Kidney (tissue), 14 donors: Measurements from ENCODE around the gene EPHA6. TPM values are rescaled to one million over a fixed set of nuclear protein-coding genes. Genes with fewer than 3 reads are reported as not detected.

Experiments
- DNase-seq, 5 donors: peaks; one replicate each; pipeline ENCODE4 v3.0.0-alpha.2; 2013 to 2020
- FAIRE-seq: peaks from 2 replicates; lab custom pipeline; 2012; peaks lifted over from hg19 to GRCh38; lab: Jason Lieb, UNC
- H3K27ac ChIP-seq, 2 donors: one replicate each; pipeline ENCODE4 v1.7.0; 2013; ENCODE audit warnings: low read depth in 2 of 2, low read length in 2 of 2, inconsistent platforms in 1 of 2
- H3K27me3 ChIP-seq: one replicate; pipeline ENCODE4 v1.7.1; 2013; ENCODE audit warnings: low read length, inconsistent platforms; ENCODE audit not compliant: control insufficient read depth, insufficient read depth
- H3K36me3 ChIP-seq, 3 donors: one replicate each; pipeline versions ENCODE4 v1.7.0 to v1.7.1; 2013; ENCODE audit warnings: low read length in 3 of 3, control low read depth in 1 of 3, inconsistent platforms in 1 of 3; ENCODE audit not compliant: insufficient read depth in 3 of 3, control insufficient read depth in 2 of 3
- H3K4me1 ChIP-seq, 3 donors: one replicate each; pipeline versions ENCODE4 v1.7.0 to v1.7.1; 2013; ENCODE audit warnings: low read length in 3 of 3, inconsistent platforms in 1 of 3, low read depth in 1 of 3; ENCODE audit not compliant: control insufficient read depth in 2 of 3, insufficient read depth in 2 of 3
- H3K4me3 ChIP-seq, 3 donors: one replicate each; pipeline versions ENCODE4 v1.7.0 to v1.8.1; 2013; ENCODE audit warnings: low read length in 3 of 3, control low read depth in 1 of 3, inconsistent platforms in 1 of 3
- H3K9ac ChIP-seq, 3 donors: one replicate each; pipeline versions ENCODE4 v1.7.0 to v1.7.1; 2013; ENCODE audit warnings: low read length in 3 of 3, control low read depth in 1 of 3, inconsistent platforms in 1 of 3
- H3K9me3 ChIP-seq, 3 donors: one replicate each; pipeline versions ENCODE4 v1.7.0 to v1.7.1; 2013; ENCODE audit warnings: low read length in 3 of 3, control low read depth in 1 of 3, inconsistent platforms in 1 of 3; ENCODE audit not compliant: control insufficient read depth in 2 of 3, insufficient read depth in 1 of 3
- intact Hi-C: fragments of 100-400 bp; cut with DNase I; formaldehyde crosslinking; loops from one replicate; pipeline ENCODE4 v1.11.1; 2022
- polyA plus RNA-seq: library from polyadenylated mRNA; stranded (reverse); fragments of 350-450 nt; fragmentation: Illumina TruSeq; extraction: RNeasy Lipid Tissue Mini Kit (QIAGEN cat#74804); gene quantifications from one replicate; pipeline ENCODE4 v1.2.3, GENCODE V29; 2014; ENCODE audit warnings: low read depth, low replicate concordance; ENCODE audit not compliant: insufficient read depth
- total RNA-seq: library from RNA; stranded (reverse); fragmentation: NEBNext Ultra II Directional; extraction: Animal tissue kit (Norgen Biotek cat#: 25700); gene quantifications from one replicate; pipeline ENCODE4 v1.2.1, GENCODE V29; 2021
- TF ChIP-seq, protein P1 (sequence below): IDR thresholded peaks from 3 replicates; pipeline ENCODE4 v1.5.1; 2012; ENCODE audit warnings: mild to moderate bottlenecking, moderate library complexity, borderline replicate concordance; ENCODE audit not compliant: insufficient read depth; ENCODE audit errors: extremely low read depth
- donor health status: control.
- donor health status: control.
- donor health status: control.
- donor health status: control.
- donor health status: control.
- donor health status: DM: yes; HTN: yes; CAD: no.
- donor health status: Normal renal cell carcinoma (clear cell type).

The EPHA6 gene
- total and polyA plus RNA-seq, 2 donors from 2014 or later = 0.66 TPM; not detected in 1

DNA sequence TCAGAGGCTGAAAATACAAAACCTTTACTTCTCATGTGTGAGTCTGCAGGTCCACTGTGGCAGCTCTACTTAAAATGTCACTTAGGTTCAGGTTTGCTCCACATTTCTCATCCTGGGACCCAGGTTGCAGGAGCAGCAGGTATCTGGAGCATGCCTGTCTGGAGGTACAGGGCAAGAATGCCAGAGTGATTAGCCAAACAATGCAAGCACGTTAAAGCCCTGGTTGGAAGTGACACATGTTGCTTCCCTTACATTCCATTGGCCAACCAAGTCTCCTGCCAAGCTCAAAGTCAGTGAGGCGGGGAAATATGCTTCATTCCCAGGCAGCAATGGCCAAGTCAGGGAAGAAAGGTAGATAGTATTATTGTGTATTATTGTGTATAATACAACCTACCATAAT lies 873.3 kb downstream of the EPHA6 start:
- no peak overlapping the region for H3K4me3 ChIP-seq
- intact Hi-C loops = no loop called here
- FAIRE-seq (no peak), DNase-seq (no peak)
- H3K9ac ChIP-seq = no peak overlapping the region
- TF ChIP-seq, protein P1, sequence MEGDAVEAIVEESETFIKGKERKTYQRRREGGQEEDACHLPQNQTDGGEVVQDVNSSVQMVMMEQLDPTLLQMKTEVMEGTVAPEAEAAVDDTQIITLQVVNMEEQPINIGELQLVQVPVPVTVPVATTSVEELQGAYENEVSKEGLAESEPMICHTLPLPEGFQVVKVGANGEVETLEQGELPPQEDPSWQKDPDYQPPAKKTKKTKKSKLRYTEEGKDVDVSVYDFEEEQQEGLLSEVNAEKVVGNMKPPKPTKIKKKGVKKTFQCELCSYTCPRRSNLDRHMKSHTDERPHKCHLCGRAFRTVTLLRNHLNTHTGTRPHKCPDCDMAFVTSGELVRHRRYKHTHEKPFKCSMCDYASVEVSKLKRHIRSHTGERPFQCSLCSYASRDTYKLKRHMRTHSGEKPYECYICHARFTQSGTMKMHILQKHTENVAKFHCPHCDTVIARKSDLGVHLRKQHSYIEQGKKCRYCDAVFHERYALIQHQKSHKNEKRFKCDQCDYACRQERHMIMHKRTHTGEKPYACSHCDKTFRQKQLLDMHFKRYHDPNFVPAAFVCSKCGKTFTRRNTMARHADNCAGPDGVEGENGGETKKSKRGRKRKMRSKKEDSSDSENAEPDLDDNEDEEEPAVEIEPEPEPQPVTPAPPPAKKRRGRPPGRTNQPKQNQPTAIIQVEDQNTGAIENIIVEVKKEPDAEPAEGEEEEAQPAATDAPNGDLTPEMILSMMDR = no peak
- H3K4me1 ChIP-seq = no peaks in the 10 kb centered on the region
- no peak overlapping the region for H3K27ac ChIP-seq
- no peaks in the 10 kb centered on the region for H3K9me3 ChIP-seq
- H3K36me3 ChIP-seq = no peaks in the 10 kb centered on the region
- H3K27me3 ChIP-seq = no peaks in the 10 kb centered on the region

DNA sequence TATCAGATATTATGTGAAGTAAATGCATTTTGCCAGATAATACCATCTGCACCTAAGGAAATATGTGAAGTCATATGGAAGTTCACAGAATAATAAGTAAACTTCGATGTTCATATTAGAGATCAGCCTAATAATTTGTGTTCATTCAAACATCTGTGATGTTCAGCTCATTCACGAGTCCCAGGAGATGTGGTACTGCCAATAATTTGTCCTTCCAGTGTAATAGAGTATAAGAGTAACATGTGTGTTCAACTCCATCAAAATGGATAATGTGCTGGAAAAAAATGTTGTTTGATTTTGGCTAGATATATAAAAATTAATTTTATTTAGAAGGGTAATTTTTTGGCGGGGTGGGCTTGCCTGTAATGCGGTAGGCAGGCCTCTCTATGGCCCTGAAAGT lies 874.7 kb downstream of the EPHA6 start:
- Histone ChIP-seq H3K9me3 (no peaks in the 10 kb centered on the region), H3K27me3 (no peaks in the 10 kb centered on the region), H3K4me1 (no peaks in the 10 kb centered on the region), H3K4me3 (no peak overlapping the region), H3K36me3 (no peaks in the 10 kb centered on the region), H3K27ac (no peak overlapping the region), H3K9ac (no peak overlapping the region)
- TF ChIP-seq, protein P1 = no peak
- FAIRE-seq (no peak), DNase-seq (no peak)
- intact Hi-C loops = no loop called here

DNA sequence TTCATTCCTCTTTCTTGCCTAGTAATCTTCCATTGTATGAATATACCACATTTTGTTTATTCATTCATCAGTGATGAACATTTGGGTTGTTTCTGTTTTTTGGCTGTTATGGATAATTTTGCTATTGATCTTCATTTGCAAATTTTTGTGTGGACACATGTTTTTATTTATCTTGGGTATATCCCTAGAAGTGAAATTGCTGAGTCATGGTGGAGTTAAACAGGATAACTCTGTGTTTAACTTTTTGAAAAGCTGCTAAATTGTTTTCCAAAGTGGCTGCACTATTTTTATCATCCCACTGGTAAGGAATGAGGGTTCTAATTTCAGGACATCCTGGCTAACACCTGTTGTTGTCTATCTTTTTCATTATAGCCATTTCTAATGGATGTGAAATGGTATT lies 875.6 kb downstream of the EPHA6 start:
- TF ChIP-seq, protein P1 = no peak
- Histone ChIP-seq H3K4me1 (no peaks in the 10 kb centered on the region), H3K9me3 (no peaks in the 10 kb centered on the region), H3K9ac (no peak overlapping the region), H3K4me3 (no peak overlapping the region), H3K27ac (no peak overlapping the region), H3K36me3 (no peaks in the 10 kb centered on the region), H3K27me3 (no peaks in the 10 kb centered on the region)
- intact Hi-C loops = no loop called here
- no peak for DNase-seq
- FAIRE-seq = no peak

DNA sequence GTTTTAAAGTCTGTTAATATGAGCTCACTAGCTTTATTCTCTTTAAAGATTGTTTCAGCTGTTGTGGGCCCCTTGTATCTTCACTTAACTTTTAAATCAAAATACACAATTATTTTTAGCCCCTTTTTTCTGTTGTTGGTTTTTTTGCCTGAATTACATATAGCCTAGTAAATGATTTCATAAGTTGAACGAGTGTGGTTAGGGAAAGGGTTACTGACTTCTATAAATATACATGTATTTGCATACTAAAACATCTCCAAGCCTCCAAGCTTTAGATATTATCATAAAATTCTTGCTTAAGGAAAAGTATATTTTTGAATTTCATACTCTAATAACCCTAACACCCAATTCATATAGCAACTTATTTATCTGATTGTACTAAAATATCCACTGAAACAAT lies 877.0 kb downstream of the EPHA6 start:
- H3K36me3 ChIP-seq = no peaks in the 10 kb centered on the region
- no peak for FAIRE-seq

More for the DNA sequence above, 877.0 kb downstream of the EPHA6 start:
- no peak for DNase-seq
- Histone ChIP-seq H3K4me3 (no peak overlapping the region), H3K9me3 (no peaks in the 10 kb centered on the region), H3K9ac (no peak overlapping the region), H3K27ac (no peak overlapping the region), H3K27me3 (no peaks in the 10 kb centered on the region), H3K4me1 (no peaks in the 10 kb centered on the region)
- TF ChIP-seq, protein P1 = no peak
- intact Hi-C loops = no loop called here
